AG09319 (cell line): ENCODE measurements around the gene AHRR.
"Not testable (repeated sequence)": the region's sequence is repeated elsewhere in the genome, so short reads cannot be mapped to it uniquely, and the experiment has no call there.

ENCODE experiments used
- DNase-seq: peaks from one replicate; pipeline ENCODE4 v3.0.0-alpha.2; 2010; ENCODE audit warnings: low read depth; ENCODE audit errors: extremely low read depth
- TF ChIP-seq, protein P1 (sequence below): IDR thresholded peaks from 2 replicates; pipeline ENCODE4 v1.5.1; 2011; ENCODE audit warnings: low read depth, mild to moderate bottlenecking, inconsistent platforms, low read length, moderate library complexity

The AHRR gene

DNA sequence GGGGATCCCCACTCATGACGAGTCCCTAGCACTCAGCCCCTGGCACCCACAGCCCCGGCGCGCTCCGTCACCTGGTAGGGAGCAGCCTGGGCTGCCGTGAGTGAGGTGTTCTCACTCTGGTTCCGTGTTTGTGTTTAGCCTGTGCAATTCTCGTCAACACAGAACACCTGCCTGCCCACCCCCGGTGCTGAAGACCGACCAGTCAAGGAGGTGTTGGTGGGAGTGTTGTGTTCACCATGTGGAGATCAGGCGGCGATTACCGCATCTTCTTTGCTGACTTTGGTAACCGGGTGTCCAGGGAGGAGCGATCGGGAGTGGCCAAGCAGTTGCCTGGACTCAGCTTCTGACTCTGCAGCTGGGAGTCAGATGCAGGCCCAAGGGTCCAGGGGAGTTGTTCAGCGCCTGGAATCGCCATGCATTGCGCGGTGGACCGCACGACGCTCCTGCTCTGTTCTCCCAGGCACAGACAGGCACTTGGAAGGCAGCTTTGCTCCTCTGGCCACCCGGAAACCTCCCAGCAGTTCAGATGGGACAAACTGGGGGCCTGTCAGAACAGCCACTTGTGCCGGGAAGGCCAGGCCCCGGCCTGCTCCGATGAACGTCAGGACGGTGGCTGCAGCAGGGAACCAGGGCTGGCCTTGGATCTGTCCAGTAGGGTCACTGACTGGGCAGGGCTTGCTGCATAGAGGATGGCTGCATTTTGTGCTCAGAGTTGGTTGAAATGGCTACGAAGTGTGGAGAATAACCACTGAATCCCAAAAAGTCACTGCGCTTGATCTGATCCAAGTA, 149.6 kb downstream of the AHRR start:
- TF ChIP-seq, protein P1, sequence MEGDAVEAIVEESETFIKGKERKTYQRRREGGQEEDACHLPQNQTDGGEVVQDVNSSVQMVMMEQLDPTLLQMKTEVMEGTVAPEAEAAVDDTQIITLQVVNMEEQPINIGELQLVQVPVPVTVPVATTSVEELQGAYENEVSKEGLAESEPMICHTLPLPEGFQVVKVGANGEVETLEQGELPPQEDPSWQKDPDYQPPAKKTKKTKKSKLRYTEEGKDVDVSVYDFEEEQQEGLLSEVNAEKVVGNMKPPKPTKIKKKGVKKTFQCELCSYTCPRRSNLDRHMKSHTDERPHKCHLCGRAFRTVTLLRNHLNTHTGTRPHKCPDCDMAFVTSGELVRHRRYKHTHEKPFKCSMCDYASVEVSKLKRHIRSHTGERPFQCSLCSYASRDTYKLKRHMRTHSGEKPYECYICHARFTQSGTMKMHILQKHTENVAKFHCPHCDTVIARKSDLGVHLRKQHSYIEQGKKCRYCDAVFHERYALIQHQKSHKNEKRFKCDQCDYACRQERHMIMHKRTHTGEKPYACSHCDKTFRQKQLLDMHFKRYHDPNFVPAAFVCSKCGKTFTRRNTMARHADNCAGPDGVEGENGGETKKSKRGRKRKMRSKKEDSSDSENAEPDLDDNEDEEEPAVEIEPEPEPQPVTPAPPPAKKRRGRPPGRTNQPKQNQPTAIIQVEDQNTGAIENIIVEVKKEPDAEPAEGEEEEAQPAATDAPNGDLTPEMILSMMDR: no peak
- no peak for DNase-seq

- TF ChIP-seq, protein P1: no peak
- no peak for DNase-seq
Measured at GRCh38 chr5:471750-472058, 150.2 kb downstream of the AHRR start.

GRCh38 chr5:472076-472655, 150.7 kb downstream of the AHRR start:
- TF ChIP-seq, protein P1: no peak
- DNase-seq: no peak

- TF ChIP-seq, protein P1: no peak
- DNase-seq: peak; percentile 32
Measured at GRCh38 chr5:472656-473550, 151.4 kb downstream of the AHRR start.

GRCh38 chr5:473551-474192, 152.2 kb downstream of the AHRR start:
- DNase-seq: no peak
- TF ChIP-seq, protein P1: no peak; the same call in 1 of the 2 replicates

DNA sequence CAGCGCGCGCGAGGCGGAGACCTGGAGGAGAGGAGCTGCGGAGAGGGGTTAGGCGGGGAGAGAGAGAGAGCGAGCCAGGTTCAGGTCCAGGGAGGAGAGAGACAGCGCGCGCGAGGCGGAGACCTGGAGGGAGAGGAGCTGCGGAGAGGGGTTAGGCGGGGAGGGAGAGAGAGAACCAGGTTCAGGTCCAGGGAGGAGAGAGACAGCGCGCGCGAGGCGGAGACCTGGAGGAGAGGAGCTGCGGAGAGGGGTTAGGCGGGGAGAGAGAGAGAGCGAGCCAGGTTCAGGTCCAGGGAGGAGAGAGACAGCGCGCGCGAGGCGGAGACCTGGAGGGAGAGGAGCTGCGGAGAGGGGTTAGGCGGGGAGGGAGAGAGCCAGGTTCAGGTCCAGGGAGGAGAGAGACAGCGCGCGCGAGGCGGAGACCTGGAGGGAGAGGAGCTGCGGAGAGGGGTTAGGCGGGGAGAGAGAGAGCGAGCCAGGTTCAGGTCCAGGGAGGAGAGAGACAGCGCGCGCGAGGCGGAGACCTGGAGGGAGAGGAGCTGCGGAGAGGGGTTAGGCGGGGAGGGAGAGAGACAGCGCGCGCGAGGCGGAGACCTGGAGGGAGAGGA, 152.8 kb downstream of the AHRR start:
- DNase-seq: not testable (repeated sequence)

- no peak for DNase-seq
- TF ChIP-seq, protein P1: no peak
Measured at GRCh38 chr5:474840-475661, 153.5 kb downstream of the AHRR start.
